GM18507 (cell line): ENCODE data around the gene HOMER3.

ENCODE experiments used
- DNase-seq: peaks from one replicate; pipeline ENCODE4 v3.0.0; 2011; ENCODE audit warnings: low read depth; ENCODE audit not compliant: insufficient read length; ENCODE audit errors: extremely low spot score
- FAIRE-seq: peaks from 2 replicates; lab custom pipeline; 2011; peaks lifted over from hg19 to GRCh38; lab: Jason Lieb, UNC

HOMER3 gene

DNA sequence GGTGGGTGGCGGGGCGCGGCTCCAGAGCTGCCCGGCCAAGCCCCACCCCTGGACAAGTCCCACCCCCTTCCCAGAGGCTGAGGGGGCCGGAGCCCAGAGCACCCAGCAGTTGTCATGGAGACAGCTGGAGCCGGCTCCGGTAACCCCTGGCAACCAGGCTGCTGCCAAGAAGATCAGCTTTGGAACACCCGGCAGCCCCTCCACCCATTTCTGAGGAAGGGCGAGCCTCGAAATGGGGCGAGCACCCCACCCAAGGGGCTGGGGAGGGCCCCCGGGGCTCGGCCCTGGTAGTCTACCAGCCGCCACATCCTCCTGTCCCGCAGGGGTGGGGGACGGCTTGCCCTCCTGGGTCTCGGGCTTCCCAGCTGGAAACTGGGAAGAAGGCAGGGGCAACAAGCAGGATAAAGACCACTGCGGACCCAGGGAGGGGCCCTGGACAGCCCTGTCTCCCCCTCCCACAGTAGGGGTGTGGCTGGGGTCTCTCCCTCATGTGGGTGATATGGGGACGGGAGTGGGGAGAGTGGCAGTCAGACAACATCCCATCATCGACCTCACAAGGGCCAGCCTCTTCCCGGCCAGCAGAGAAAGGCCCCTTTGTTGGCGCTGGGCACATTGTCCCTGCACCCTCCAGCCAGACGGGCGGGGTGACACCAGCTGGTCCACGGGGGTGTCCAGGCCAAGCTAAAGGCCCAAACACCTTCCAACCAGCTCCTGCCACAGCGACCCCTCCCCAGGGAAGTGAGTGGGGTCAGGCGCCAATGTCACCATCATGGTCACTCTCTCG, 46.6 kb downstream of the HOMER3 start:
- DNase-seq, result no peak
- no peak for FAIRE-seq

DNA sequence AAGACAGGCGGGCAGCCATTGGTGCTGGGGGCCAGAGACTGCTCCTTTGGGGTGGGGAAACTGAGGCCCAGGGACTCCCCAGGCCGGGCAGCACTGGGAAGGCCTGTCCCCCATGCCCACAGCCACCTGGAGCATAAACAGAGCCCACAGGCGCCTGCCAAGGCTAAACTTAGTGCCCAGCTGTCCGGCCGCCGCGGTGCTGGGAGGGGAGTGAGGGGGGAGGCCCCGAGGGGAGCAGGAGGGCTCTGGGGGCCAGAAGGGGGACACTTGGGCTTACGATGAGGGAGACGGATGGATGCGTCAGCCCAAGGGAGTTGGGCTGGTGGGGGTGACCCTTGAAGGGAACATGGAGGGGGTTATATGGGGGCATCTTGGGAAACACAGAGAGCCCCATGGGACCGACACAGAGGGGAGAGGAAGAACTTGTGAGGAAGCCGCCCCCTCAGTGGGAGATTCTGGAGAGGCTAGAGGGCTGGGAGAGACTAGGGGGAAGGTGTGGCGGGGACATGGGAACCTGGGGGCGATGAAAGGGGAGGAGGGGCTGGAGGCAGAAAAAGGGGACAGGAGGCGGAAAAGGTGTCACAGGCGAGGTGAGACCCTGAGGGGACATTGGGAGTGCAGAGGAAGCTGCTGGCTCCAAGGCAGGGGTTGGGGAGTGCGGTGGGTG, 47.3 kb downstream of the HOMER3 start:
- FAIRE-seq, result no peak
- DNase-seq, result no peak

DNA sequence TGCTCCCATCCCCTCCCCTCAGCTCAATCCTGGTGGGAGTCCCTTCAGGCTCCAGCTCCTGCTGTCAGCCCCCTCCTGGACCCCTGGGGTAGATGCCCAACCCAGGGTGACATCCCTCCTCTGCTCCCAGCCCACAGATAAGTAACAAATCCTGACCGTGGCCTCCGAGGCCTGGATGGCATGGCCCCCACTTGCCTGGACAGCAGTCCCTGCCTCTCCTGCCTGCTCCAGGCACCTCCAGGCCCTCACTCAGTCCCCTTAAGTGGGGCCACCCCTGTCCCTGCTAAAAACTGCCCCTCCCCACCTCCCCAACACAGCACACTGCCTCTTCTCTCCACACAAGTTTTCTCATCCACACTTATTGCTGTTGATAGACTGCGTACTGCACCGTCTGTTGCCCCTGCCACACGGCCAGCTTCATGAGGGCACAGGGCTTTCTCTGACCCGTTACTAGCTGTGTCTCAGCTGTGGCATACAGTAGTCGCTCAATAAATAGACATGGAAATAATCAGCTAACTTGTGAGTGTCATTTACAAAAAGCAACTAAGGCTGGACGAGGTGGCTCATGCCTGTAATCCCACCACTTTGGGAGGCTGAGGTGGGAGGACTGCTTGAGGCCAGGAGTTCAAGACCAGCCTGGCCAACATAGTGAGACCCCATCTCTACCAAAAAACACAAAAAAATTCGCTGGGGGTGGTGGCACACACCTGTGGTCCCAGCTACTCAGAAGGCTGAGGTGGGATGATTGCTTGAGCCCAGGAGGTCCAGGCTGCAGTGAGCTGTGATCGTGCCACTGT, 50.9 kb downstream of the HOMER3 start:
- DNase-seq, result no peak
- FAIRE-seq, result no peak

DNA sequence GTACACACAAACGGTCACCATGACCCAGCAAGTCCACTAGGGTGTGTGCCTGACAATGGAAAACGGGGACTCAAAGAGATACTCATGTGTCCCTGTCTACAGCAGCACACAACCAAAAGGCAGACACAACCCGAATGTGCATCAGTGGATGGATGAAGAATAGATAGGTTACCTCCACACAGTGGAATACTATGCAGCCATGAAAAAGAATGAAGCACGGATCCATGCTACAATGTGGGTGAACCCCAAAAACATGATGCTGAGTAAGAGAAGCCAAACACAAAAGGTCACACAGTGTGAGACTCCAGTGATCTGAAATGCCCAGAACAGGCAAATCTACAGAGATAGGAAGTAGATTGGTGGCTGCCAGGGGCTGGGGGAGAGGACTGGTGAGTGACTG, 54.0 kb downstream of the HOMER3 start:
- DNase-seq (no peak), FAIRE-seq (no peak)

DNA sequence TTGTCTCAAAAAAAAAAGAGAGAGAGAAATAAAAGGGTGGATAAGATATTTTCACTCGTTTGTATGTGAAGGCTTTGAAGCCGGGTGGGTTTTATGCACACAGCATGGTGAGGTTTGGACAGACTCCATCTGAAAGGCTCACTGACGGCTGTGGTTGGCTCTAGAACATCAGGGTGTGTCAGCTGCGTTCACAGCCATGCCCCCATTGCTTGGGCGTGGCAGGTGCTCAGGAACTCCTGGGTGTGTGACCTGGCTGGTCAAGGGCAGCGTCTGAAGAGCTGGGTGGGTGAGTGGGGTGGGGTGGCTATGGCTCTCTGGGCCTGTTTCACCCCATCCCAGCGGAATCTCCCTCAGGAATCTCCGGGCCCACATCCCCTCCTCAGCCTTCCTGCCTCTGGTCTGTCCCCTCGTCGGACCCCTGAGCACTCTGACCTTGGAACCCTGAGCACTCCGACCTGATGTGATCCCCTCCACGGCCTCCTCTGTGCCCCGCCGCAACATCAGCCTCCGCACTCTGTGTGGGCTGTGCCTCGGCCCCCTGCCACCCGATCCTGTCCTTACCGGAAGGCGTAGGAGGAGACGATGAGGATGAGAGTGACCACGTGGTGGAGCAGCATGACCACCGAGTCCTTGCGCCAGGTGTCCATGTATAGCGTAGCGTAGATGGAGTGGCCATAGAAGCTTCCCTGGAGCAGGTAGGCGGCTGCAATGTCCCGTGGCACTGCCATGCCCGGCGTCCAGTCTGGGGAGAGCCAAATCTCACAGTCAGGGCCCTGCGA, 57.3 kb downstream of the HOMER3 start:
- DNase-seq (no peak), FAIRE-seq (no peak)

DNA sequence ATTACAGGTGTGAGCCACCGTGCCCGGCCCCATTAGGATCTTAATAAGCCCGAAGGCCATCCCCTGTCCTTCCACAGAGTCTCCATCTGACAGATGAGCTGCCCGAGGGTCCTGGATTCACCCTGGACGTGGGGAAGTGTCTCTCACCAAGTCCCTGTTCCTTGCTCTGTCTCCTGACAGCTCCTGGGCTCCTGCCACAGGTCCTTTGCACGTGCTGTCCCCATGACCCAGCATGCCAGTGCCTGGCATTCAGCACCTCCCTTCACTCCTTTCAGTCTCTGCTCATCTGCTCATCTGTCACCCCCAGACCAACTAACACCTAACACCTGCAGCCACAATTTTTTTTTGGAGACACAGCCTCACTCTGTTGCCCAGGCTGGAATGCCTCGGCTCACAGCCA, 59.5 kb downstream of the HOMER3 start:
- DNase-seq, result no peak
- no peak for FAIRE-seq

DNA sequence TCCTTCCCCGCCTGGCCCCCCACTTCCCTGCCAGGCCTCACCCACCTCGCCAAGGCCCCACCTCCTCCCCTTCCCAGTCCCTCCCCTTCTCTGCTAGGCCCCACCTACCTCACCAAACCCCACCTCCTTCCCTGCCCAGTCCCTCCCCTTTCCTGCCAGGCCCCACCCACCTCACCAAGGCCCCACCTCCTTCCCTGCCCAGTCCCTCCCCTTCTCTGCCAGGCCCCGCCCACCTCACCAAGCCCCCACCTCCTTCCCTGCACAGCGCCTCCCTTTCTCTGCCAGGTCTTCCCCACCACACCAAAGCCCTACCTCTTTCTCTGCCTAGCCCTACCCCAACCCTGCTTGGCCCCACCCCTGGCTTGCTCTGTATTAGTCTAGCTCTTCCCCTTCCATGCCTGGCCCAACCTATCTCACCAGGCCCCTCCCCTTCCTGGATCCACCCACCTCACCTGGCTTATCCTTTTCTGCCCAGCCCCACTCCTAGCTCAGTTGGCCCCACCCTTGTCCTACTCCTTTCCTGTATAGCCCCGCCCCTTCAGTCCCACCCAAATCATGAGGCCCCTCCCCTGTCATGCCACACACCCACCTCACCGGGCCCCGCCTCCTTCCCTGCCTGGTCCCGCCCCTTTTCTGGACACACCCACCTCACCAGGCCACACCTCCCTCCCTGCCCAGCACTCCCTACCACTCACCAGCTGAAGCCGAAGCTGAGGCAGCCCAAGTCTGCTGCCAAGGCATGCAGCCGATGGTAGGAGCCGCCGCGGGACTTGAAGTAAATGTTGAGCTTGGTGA, 61.2 kb downstream of the HOMER3 start:
- FAIRE-seq, result no peak
- DNase-seq, result no peak
